Measurements from ENCODE around the gene RERE. TPM values are rescaled to one million over a fixed set of nuclear protein-coding genes. Genes with fewer than 3 reads are reported as not detected.

Gene RERE
- total RNA-seq, 1 donor, result 27.0 TPM

GRCh38 chr1:8427986-8428385 lies 389.5 kb downstream of the RERE start:
- H3K4me3 ChIP-seq (ENCODE audit: low read depth, low read length), result no peak overlapping the region
- TF ChIP-seq, protein P1, sequence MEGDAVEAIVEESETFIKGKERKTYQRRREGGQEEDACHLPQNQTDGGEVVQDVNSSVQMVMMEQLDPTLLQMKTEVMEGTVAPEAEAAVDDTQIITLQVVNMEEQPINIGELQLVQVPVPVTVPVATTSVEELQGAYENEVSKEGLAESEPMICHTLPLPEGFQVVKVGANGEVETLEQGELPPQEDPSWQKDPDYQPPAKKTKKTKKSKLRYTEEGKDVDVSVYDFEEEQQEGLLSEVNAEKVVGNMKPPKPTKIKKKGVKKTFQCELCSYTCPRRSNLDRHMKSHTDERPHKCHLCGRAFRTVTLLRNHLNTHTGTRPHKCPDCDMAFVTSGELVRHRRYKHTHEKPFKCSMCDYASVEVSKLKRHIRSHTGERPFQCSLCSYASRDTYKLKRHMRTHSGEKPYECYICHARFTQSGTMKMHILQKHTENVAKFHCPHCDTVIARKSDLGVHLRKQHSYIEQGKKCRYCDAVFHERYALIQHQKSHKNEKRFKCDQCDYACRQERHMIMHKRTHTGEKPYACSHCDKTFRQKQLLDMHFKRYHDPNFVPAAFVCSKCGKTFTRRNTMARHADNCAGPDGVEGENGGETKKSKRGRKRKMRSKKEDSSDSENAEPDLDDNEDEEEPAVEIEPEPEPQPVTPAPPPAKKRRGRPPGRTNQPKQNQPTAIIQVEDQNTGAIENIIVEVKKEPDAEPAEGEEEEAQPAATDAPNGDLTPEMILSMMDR (IDR thresholded peaks at IDR 0.05; ENCODE audit: insufficient read depth, low read length), result no peak
- DNase-seq (ENCODE audit: low read depth), result no peak

GRCh38 chr1:8427493-8427892 lies 389.9 kb downstream of the RERE start:
- TF ChIP-seq, protein P1 (IDR thresholded peaks at IDR 0.05; ENCODE audit: insufficient read depth, low read length), result no peak
- DNase-seq (ENCODE audit: low read depth), result no peak
- H3K4me3 ChIP-seq (ENCODE audit: low read depth, low read length), result no peak overlapping the region

DNA sequence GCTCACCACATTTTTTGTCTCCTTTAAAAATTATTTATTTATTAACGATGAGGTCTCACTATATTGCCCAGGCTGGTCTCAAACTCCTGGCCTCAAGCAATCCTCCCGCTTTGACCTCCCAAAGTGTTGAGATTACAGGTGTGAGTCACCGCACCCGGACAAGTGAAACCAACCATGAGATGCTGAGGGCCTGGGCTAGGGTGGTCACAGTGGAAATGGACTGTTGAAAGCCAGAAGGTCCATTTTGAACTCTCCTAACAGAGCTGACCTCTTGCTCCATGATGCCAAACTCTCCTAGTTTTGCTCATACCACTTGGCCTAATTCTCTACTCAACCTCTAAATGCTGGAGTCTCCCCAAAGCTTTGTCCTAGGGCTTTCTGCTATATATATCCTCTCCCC lies 390.4 kb downstream of the RERE start:
- TF ChIP-seq, protein P1 (IDR thresholded peaks at IDR 0.05; ENCODE audit: insufficient read depth, low read length), result no peak
- H3K4me3 ChIP-seq (ENCODE audit: low read depth, low read length), result no peak overlapping the region
- DNase-seq (ENCODE audit: low read depth), result no peak

GRCh38 chr1:8425781-8426161 lies 391.7 kb downstream of the RERE start:
- TF ChIP-seq, protein P1 (IDR thresholded peaks at IDR 0.05; ENCODE audit: insufficient read depth, low read length), result no peak
- H3K4me3 ChIP-seq (ENCODE audit: low read depth, low read length), result no peak overlapping the region
- no peak for DNase-seq (ENCODE audit: low read depth)

DNA sequence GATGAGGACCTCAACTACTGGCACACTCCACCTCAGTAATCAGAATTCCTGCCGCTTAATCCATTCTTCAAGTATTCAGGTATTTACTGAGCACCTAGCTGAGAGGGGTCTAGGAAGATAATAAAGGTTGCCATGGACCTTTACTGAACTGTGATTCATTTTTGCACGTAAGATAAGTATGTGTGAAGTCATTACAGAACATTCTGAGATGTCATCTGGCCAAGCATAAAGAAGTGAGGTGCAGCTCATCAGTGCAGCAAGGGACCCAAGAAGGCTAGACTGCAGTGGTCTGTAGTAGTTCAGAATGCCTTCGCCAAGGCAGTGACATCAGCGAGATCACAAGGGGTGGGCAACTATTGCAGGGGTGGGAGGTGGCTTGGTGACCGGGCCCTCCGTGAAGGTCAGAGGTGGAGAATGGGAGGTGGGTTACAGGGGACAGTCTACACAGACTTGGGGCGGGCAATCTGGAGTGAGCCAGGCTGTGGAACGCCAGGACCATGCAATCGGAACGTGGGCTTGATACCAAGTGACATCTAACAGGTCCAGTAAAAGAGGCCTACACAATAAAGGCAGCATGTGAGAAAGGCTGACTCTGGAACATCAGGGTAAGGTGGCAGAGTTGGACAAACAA lies 392.2 kb downstream of the RERE start:
- H3K4me3 ChIP-seq (ENCODE audit: low read depth, low read length), result no peak overlapping the region
- TF ChIP-seq, protein P1 (IDR thresholded peaks at IDR 0.05; ENCODE audit: insufficient read depth, low read length), result no peak
- DNase-seq (ENCODE audit: low read depth), result no peak

GRCh38 chr1:8424539-8425116 lies 392.8 kb downstream of the RERE start:
- H3K4me3 ChIP-seq (ENCODE audit: low read depth, low read length), result peak overlapping the region; percentile 88
- no peak for DNase-seq (ENCODE audit: low read depth)
- TF ChIP-seq, protein P1 (IDR thresholded peaks at IDR 0.05; ENCODE audit: insufficient read depth, low read length), result no peak

Data from fibroblast of the aortic adventitia (primary cell).